Peyer's patch (tissue), 4 donors: ENCODE results near the gene SMARCA1. TPM values are rescaled to one million over a fixed set of nuclear protein-coding genes. Genes with fewer than 3 reads are reported as not detected.

Experiments
- DNase-seq, 3 donors: peaks; one replicate each; pipeline ENCODE4 v3.0.0-alpha.2; 2017 to 2019
- H3K27ac ChIP-seq, 4 donors: fragments of 200-600 bp; sonication (generic); one replicate each; pipeline ENCODE4 v1.5.1; 2016 to 2019
- H3K27me3 ChIP-seq, 2 donors: fragments of 200-600 bp; sonication (generic); one replicate each; pipeline ENCODE4 v1.5.1; 2019
- H3K36me3 ChIP-seq, 3 donors: fragments of 200-600 bp; sonication (generic); one replicate each; pipeline ENCODE4 v1.5.1; 2016 to 2019
- H3K4me1 ChIP-seq, 4 donors: fragments of 200-600 bp; sonication (generic); one replicate each; pipeline ENCODE4 v1.5.1; 2016 to 2019
- H3K4me3 ChIP-seq, 4 donors: fragments of 200-600 bp; sonication (generic); 1 replicate in 3 of 4; 2 replicates in 1 of 4; pipeline ENCODE4 v1.5.1; 2016 to 2019; ENCODE audit warnings: mild to moderate bottlenecking in 1 of 4
- H3K9me3 ChIP-seq, 4 donors: fragments of 200-600 bp; sonication (generic); one replicate each; pipeline ENCODE4 v1.5.1; 2016 to 2019; ENCODE audit warnings: mild to moderate bottlenecking in 1 of 4
- POLR2A ChIP-seq, 2 donors: fragments of 450-650 bp; IDR thresholded peaks; one replicate each; pipeline ENCODE4 v1.5.1; 2017; ENCODE audit warnings: antibody characterized with exemption in 2 of 2, mild to moderate bottlenecking in 2 of 2, moderate library complexity in 2 of 2
- total RNA-seq, 4 donors: library from RNA; depleted of rRNA; stranded (reverse); fragments of >200 nt; gene quantifications; one replicate each; pipeline ENCODE4 v1.1.0, GENCODE V29; 2016
- TF ChIP-seq, protein P1 (sequence below), 6 experiments: fragments of 450-650 bp in 4 of 6; fragments of 200-600 bp in 2 of 6; sonication (generic) in 1 of 6; IDR thresholded peaks; one replicate each; pipeline ENCODE4 v1.5.1; 2017 to 2019; ENCODE audit warnings: antibody characterized with exemption in 6 of 6, mild to moderate bottlenecking in 3 of 6, moderate library complexity in 1 of 6

SMARCA1 gene
- total RNA-seq, 4 donors from 2014 or later, result 3.9 to 17.3 (median 5.6) TPM

DNA sequence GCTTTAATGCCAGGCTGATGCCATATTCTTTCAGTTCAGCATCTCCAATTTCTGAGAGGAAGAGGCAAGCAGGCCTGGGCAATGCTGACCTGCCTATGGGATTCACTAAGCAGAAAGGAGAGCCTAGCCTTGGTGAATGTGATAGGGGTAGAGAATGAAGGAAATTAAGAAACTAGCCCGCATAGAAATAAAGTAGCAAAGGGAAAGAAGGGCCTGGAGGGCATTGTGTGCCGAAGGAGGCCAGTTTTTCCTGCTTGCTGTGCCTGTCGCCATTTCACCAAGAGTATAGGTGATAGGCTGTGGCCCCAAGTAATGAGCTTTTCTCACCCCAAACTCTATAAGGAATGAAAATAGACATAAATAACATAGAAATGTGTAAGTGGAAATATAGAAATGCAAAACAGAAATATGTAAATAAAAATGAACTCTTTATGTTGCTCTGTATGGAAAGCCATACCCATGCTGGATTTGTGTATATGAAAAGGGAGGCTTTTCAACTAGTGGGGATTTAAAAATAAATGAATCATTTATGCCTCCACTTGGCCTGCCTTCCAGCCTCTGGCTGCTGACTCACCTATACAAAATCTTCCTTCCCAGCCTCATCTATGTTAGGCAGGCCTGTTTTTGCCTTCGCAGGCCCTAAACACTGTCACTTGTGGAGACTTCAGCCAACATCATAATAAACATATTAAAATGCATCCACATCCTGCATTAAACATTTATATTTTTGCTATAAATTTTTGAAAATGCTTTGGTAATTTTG is 11.7 kb upstream of the SMARCA1 start:
- Histone ChIP-seq H3K4me1 (no peaks in the 10 kb centered on the region), H3K9me3 (no peaks in the 10 kb centered on the region), H3K27me3 (no peaks in the 10 kb centered on the region), H3K36me3 (no peaks in the 10 kb centered on the region), H3K27ac (no peak overlapping the region), H3K4me3 (no peak overlapping the region)
- no peak for TF ChIP-seq POLR2A (IDR thresholded peaks at IDR 0.05)
- TF ChIP-seq, protein P1, sequence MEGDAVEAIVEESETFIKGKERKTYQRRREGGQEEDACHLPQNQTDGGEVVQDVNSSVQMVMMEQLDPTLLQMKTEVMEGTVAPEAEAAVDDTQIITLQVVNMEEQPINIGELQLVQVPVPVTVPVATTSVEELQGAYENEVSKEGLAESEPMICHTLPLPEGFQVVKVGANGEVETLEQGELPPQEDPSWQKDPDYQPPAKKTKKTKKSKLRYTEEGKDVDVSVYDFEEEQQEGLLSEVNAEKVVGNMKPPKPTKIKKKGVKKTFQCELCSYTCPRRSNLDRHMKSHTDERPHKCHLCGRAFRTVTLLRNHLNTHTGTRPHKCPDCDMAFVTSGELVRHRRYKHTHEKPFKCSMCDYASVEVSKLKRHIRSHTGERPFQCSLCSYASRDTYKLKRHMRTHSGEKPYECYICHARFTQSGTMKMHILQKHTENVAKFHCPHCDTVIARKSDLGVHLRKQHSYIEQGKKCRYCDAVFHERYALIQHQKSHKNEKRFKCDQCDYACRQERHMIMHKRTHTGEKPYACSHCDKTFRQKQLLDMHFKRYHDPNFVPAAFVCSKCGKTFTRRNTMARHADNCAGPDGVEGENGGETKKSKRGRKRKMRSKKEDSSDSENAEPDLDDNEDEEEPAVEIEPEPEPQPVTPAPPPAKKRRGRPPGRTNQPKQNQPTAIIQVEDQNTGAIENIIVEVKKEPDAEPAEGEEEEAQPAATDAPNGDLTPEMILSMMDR (IDR thresholded peaks at IDR 0.05), result no peak
- no peak for DNase-seq

DNA sequence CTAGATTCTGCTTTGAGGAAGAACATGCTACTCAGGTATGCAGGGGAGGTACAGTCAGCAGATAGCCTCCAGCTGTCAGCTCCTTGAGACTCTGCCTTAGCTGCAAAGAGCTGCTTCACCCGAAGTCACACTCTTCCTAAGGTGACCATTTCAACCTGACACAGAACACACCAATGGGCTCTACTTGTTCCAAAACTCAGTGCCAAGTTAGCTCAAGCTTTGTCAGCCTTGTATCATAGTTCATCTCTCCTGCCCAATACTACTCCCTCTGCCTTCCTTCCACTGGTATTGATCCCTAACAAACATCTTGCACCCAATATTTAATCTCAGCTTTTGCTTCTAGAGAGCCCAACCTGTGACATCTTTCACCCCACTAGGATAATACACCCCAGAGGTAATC is 7.8 kb upstream of the SMARCA1 start:
- Histone ChIP-seq H3K27me3 (no peaks in the 10 kb centered on the region), H3K4me3 (no peak overlapping the region), H3K36me3 (no peaks in the 10 kb centered on the region), H3K27ac (no peak overlapping the region), H3K4me1 (no peaks in the 10 kb centered on the region), H3K9me3 (no peaks in the 10 kb centered on the region)
- TF ChIP-seq POLR2A (IDR thresholded peaks at IDR 0.05), result no peak
- TF ChIP-seq, protein P1 (IDR thresholded peaks at IDR 0.05), result no peak
- no peak for DNase-seq

DNA sequence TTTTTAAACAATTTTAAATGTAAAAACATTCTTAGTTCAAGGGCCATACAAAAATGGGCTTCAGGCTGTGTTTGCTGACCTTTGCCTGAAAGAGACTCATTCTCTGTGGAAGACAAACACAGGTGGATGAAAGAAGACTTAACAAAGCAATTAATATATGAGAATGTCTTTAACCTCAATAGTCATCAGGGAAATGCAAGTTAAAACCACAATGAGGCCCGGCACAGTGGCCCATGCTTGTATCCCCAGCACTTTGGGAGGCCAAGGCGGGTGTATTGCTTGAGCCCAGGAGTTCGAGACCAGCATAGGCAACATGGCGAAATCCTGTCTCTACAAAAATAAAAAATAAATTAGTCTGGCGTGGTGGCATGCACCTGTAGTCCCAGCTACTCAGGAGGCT is 7.1 kb upstream of the SMARCA1 start:
- Histone ChIP-seq H3K27ac (no peak overlapping the region), H3K4me3 (no peak overlapping the region), H3K9me3 (no peaks in the 10 kb centered on the region), H3K4me1 (no peaks in the 10 kb centered on the region), H3K27me3 (no peaks in the 10 kb centered on the region), H3K36me3 (no peaks in the 10 kb centered on the region)
- DNase-seq, result no peak
- TF ChIP-seq, protein P1 (IDR thresholded peaks at IDR 0.05), result no peak
- TF ChIP-seq POLR2A (IDR thresholded peaks at IDR 0.05), result no peak

DNA sequence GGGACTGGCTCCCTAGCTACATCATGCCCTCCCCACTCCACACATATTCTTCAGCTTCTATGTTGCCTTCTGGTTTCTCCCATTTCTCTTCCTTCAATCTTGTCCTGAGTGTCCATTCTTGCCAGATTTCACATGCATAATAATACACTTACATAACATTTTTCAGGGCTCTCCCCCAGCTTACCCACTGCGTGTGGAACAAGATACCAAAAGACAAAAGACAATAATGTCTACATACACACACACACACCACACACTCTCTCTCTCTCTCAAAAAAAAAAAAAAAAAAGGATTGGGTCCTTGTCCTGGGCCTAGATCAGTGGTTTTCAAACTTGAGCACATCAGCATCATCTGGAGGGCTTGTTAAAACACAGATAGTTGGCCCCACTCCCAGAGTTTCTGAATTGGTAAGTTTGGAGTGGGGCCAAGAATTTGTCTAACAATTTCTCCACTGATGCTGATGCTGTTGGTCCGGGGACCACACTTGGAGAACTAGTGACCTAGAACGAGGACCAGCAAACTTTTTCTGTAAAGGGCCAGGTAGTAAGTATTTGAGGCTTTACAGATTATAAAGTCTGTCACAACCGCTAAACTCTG is 6.5 kb upstream of the SMARCA1 start:
- Histone ChIP-seq H3K27ac (no peak overlapping the region), H3K4me1 (no peaks in the 10 kb centered on the region)
- TF ChIP-seq POLR2A (IDR thresholded peaks at IDR 0.05), result no peak
- TF ChIP-seq, protein P1 (IDR thresholded peaks at IDR 0.05), result no peak

DNA sequence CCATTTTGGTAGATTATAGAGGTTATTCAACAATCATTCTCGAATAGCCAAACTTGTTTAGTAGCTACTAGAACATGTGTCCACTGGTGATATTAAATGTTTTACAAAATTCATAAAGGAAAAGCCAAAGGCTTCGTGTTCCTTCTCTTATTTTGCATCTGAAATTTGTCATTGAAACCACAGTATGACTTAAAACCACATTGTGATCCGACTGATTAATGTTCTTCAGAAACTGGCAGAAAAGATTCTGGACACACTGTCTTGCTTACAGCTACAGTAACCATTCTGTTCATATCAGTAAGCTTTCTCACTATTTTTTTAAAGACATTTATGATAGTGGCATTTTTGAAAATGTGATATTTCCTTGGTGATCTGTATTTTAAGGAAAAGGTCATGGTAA is 2.6 kb upstream of the SMARCA1 start:
- TF ChIP-seq, protein P1 (IDR thresholded peaks at IDR 0.05), result no peak
- TF ChIP-seq POLR2A (IDR thresholded peaks at IDR 0.05), result no peak

More for the DNA sequence above, 6.5 kb upstream of the SMARCA1 start:
- H3K27me3 ChIP-seq, result no peaks in the 10 kb centered on the region
- no peak for DNase-seq
- H3K36me3 ChIP-seq, result no peaks in the 10 kb centered on the region
- H3K4me3 ChIP-seq, result no peak overlapping the region
- H3K9me3 ChIP-seq, result no peaks in the 10 kb centered on the region

More for the DNA sequence above, 2.6 kb upstream of the SMARCA1 start:
- no peak overlapping the region for H3K4me3 ChIP-seq
- H3K27ac ChIP-seq, result no peak overlapping the region
- no peak for DNase-seq
- H3K9me3 ChIP-seq, result no peaks in the 10 kb centered on the region
- H3K36me3 ChIP-seq, result no peaks in the 10 kb centered on the region
- H3K4me1 ChIP-seq, result no peaks in the 10 kb centered on the region
- H3K27me3 ChIP-seq, result no peaks in the 10 kb centered on the region
